Fibroblast of skin of right biceps (primary cell): Measurements from ENCODE around the gene TTC23L.

Source experiments
- DNase-seq: peaks from one replicate; pipeline ENCODE4 v3.0.0-alpha.2; 2013

The TTC23L gene

DNA sequence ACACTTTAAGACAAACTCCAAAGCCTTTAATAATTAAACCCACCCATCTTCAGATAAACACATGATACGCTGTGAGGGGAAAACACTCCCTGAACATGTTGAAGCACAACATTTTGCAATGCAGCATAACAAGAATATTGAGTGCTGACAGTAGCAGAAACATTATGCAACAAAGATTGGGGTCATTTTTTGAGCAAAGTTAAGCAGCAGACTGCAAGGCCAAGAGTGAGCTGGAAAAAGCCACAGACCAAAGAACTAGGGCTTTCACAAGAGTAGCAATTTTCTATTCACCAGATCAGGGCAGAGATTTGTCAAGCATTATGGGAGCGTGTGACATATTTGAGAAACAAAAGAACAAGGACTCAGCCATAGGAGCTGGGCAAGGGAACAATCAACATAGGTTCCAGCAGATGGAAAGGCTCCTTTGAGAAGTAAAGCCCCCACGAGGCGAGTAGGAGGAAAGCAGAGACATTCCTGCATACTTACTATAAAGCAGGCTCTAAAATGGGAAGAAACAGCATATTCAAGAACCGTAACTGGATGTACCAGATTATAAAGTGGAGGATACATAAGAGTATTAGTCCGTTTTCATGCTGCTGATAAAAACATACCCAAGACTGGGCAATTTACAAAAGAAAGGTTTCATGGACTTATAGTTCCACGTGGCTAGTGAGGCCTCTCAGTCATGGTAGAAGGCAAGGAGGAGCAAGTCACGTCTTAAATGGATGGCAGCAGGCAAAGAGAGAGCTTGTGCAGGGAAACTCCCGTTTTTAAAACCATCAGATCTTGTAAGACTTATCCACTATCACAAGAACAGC, 4.8 kb upstream of the TTC23L start:
- no peak for DNase-seq

GRCh38 chr5:34834794-34835089, 4.2 kb upstream of the TTC23L start:
- no peak for DNase-seq

GRCh38 chr5:34835664-34836063, 3.3 kb upstream of the TTC23L start:
- DNase-seq: no peak

DNA sequence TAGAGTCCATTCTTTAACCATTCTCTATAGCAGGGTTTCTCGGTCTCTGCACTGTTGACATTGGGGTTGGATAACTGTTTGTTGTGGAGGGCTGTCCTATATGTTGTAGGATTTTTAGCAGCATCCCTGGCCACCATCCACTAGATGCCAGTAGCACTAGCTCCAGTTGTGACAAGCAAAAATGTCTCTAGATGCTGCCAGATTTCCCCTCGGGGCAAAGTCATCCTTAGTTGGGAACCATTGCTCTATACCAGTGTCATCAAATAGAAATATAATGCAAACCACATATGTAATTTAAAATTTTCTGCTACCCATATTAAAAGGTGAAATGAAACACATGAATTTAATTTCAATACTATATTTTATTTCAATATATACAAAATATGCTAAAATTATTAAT, 2.9 kb downstream of the TTC23L start:
- no peak for DNase-seq

DNA sequence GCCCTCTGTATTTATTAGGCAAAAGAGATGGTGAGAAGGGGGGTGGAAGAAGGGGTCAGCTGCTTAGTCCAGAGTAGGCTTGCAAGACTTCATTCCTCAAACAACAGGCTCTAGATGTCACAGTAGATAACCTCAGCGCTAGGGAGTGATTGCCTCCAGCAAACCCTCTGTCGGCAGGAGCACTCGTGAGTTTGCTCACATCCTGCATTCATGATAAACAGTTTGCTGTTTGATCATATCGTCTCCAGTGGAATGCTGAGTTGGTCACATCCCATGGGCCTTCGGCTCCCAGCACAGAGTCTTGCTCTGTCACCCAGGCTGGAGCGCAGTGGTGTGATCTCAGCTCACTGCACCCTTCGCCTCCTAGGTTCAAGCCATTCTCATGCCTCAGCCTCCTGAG, 3.6 kb downstream of the TTC23L start:
- DNase-seq: no peak

- no peak for DNase-seq
Observed at GRCh38 chr5:34843497-34843896, 4.5 kb downstream of the TTC23L start.

- no peak for DNase-seq
Observed at GRCh38 chr5:34844106-34844505, 5.1 kb downstream of the TTC23L start.

DNA sequence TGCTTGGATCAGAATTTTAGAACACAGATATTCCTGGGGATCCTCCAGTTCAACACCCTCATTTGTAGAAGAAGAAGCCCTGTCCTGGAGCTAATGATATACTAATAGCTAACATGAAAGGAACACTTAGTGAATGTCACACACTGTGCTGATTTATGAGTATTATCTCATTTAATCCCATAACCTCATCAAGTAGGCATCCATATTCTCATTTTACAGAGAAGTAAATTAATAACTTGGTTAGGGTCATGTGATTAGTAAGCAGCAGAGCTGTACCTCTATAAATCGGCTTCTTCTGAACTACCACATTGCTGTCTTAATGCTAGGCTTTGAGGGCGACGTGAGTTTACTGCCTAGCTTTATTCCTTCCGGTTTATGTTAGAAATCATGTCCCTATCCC, 6.0 kb downstream of the TTC23L start:
- no peak for DNase-seq

GRCh38 chr5:34847056-34847455, 8.1 kb downstream of the TTC23L start:
- DNase-seq: no peak

- DNase-seq: no peak
Observed at GRCh38 chr5:34847552-34847951, 8.6 kb downstream of the TTC23L start.

DNA sequence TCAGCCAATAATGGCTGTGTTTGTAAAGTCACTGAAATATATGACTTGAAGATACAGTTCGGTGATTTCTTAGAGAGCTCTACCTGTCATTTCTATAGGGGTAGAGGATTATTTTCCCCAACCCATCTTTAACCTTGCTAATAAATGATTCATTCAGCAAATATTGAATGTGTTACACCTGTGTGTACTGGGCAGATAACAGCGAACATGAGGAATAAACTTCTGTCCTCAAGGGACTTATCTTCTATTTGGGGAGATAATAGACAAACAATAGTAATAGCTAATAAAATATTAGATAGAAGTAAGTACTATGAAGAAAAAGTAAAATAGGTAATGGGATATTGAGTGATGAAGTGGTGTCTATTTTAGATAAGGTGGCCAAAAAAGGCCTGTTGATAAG, 9.3 kb downstream of the TTC23L start:
- no peak for DNase-seq

DNA sequence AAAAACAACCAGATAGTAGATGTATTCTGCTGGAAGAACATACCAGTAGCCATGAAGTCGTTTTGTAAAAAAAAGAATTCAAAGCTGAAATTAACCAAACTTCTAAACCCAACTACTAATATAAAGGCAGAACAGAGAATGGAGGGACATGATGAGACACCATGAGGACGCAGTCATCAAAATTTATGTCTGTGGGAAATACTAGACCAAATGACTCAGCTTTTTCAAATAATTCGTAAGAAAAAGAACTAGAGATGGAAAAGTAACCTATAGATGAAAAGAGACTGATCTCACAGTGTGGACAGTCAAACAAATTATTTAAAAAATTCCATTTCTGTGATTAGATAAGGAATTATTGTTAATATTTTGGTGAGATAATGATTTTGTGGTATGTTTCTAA, 10.3 kb downstream of the TTC23L start:
- DNase-seq: peak; percentile 30

GRCh38 chr5:34854459-34855174, 15.7 kb downstream of the TTC23L start:
- no peak for DNase-seq

DNA sequence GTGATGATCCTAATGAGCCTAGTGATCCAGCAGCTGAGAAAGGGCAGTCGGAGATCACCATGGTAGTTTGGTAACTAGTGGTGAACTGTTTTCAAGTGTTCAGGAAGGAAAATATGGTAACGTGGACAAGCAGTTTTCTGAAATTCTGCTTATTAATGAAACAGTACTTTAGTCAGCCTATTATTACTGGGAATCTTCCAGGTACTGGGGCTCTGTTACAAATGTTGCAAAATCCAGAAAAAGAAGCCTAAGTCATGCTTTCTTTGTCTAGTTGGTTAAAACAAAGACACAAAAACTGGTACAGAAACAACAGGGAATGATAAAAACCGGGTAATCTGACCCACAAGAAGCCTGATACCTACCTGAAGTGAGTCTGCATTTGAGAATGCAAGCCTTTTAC, 18.2 kb downstream of the TTC23L start:
- DNase-seq: no peak

DNA sequence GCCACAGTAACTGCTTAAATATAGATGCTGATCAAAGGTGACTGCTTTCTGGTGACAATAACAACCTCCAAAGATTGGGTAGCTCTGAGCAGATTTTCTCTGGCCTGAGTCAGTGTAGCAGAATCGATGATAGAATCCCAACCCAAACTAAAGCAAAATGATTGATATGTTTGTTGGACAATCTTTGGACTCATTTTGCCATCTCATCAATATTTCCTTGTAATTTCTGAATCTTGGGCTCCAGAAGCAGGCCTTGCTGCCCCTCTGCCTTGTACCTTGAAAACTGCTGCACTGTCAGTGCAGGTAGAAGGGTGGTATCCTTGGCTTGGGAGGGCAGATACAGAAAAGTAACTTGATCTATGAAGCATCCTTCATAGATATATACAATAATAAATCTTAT, 18.9 kb downstream of the TTC23L start:
- DNase-seq: no peak

- DNase-seq: peak; percentile 66
Observed at GRCh38 chr5:34858790-34859189, 19.8 kb downstream of the TTC23L start.

GRCh38 chr5:34859253-34859652, 20.3 kb downstream of the TTC23L start:
- no peak for DNase-seq

DNA sequence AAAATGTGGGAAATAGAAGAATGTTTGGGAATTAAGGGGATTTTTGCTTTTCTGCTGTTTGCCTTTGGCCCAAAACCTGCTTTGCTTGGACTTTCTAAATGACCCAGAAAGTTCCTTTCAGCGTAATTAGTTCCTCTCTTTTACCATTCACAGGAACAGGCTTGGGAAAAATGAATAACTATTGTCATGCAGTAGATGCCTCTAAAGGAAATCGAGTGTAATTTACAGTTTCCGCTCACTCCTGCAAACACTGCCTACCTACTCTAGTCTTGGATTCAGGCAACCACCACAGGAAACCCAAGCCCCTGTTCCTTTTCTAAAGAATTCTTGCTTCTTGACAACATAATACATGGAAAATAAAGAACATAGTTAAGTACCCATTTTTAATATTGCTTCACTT, 25.0 kb downstream of the TTC23L start:
- no peak for DNase-seq

DNA sequence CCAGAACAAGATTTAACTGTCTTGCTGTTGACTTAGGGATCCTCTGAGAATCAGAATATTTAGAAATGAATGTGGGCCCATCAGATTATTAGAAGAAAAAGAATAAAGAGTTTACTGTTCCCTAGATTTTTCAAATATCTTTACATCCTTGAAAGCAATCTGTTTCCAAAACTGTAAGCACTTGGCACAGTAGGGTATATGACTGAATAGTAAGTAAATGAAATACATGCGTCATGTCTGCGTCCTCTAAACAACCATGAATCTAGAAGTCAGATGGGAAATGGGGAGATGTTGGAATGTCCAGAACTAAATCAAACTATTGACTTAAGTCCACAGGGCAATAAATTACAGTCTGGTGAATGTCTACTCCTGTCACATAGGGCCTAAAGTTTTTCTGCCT, 26.1 kb downstream of the TTC23L start:
- DNase-seq: no peak

GRCh38 chr5:34866989-34867471, 28.1 kb downstream of the TTC23L start:
- DNase-seq: no peak

- no peak for DNase-seq
Observed at GRCh38 chr5:34867660-34868059, 28.7 kb downstream of the TTC23L start.

DNA sequence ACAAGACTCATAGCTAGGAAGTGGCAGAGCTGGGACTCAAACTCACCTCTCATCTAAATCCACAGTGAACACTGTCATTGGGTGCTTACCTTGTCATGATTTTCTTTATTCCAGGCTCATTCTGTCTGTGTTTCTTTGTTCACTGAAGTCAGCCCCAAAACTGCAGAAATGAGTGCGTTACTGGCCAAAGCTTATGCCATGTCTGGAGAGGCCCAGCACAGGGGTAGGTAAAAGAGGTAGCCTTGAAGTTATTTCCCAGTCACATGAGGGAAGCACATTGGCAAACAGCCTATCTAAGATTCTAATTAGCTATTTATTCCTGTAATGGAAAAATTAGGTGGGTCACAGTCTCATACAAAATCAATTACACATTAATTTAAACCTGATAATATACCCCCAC, 29.8 kb downstream of the TTC23L start:
- DNase-seq: no peak

DNA sequence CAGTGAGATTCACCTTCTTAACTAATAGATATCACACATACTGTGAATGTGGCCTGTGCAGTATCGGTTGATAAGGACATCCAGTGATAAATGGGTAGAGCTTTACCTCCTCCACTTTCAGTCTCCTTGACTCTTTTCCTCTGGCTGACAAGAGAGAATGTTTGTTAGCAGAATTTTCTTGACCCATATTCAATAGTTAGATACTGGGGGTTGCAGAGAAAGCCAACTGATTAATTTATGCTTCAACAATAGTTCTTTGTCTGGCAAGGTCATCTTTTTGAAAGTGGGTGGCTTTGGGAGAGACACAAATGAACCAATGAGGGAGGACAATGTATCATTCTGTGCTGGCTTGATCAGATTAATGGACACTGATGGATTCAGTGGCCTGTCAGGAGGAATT, 30.3 kb downstream of the TTC23L start:
- DNase-seq: no peak

DNA sequence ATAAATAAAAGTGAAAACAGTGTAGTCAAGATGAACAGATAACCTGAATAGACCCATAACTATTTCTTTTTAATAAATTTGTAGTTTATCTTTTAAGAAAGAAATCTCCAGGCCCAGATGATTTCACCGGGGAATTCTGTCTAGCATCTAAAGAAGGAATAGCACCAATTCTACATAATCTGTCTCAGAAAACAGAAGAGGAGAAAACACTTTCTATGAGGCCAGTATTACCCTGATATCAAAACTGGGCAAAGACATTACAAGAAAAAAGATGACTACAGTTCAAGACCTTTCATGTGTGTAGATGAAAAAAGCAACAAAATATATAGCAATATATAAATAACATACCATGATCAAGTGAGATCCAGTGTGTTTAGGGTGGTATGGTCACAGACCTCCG, 31.4 kb downstream of the TTC23L start:
- DNase-seq: no peak

DNA sequence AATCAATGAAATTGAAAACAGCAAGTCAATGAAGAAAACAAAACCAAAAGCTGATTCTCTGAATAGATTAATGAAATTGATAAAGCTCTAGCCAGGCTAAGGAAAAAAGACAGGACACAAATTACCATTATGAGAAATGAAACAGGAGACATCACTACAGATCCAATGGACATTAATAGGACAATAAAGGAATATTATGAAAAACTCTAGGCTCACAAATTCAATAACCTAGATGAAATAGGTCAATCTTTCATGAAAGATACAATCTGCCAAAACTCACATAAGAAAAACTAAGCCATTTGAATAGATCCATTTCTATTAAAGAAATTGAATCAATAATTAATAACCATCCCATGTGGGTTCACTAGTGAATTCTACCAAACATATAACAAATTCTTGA, 37.3 kb downstream of the TTC23L start:
- DNase-seq: no peak
